Liver (tissue), 9 donors: ENCODE measurements around the gene STOX2. TPM values are rescaled to one million over a fixed set of nuclear protein-coding genes. Genes with fewer than 3 reads are reported as not detected.

ENCODE experiments used
- DNase-seq: peaks from one replicate; pipeline ENCODE4 v3.0.0-alpha.2; 2017; ENCODE audit warnings: low spot score
- H3K27ac ChIP-seq, 2 donors: one replicate each; pipeline ENCODE4 v1.7.0; 2013; ENCODE audit warnings: inconsistent platforms in 2 of 2, low read length in 2 of 2, control low read depth in 1 of 2, low read depth in 1 of 2, mild to moderate bottlenecking in 1 of 2
- H3K27me3 ChIP-seq, 4 donors: one replicate each; pipeline versions ENCODE4 v1.6.1 to v1.7.0; 2013; ENCODE audit warnings: low read length in 3 of 4, inconsistent platforms in 1 of 4, mild to moderate bottlenecking in 1 of 4, moderate library complexity in 1 of 4; ENCODE audit not compliant: control insufficient read depth in 4 of 4, insufficient read depth in 4 of 4
- H3K36me3 ChIP-seq, 4 donors: one replicate each; pipeline versions ENCODE4 v1.6.1 to v1.7.0; 2013; ENCODE audit warnings: low read length in 3 of 4, mild to moderate bottlenecking in 3 of 4, low read depth in 1 of 4, moderate library complexity in 1 of 4; ENCODE audit not compliant: control insufficient read depth in 4 of 4, insufficient read depth in 3 of 4
- H3K4me1 ChIP-seq, 4 donors: one replicate each; pipeline versions ENCODE4 v1.6.1 to v1.7.0; 2013; ENCODE audit warnings: low read length in 3 of 4, mild to moderate bottlenecking in 3 of 4, moderate library complexity in 1 of 4; ENCODE audit not compliant: control insufficient read depth in 4 of 4, insufficient read depth in 4 of 4
- H3K4me3 ChIP-seq, 3 donors: one replicate each; pipeline versions ENCODE4 v1.6.1 to v1.7.0; 2013; ENCODE audit warnings: low read length in 3 of 3, control low read depth in 1 of 3, low read depth in 1 of 3, mild to moderate bottlenecking in 1 of 3
- H3K9ac ChIP-seq, 2 donors: one replicate each; pipeline ENCODE4 v1.7.0; 2013; ENCODE audit warnings: low read length in 2 of 2, mild to moderate bottlenecking in 2 of 2, moderate library complexity in 2 of 2, control low read depth in 1 of 2, low read depth in 1 of 2
- H3K9me3 ChIP-seq, 4 donors: one replicate each; pipeline versions ENCODE4 v1.6.1 to v1.7.0; 2013; ENCODE audit warnings: low read length in 3 of 4; ENCODE audit not compliant: control insufficient read depth in 4 of 4
- EGR1 ChIP-seq, 2 donors: IDR thresholded peaks; 2 replicates each; pipeline ENCODE4 v1.6.1; 2016 to 2018; ENCODE audit warnings: antibody characterized with exemption in 2 of 2, low read depth in 2 of 2
- FOXA1 ChIP-seq: IDR thresholded peaks from 2 replicates; pipeline ENCODE4 v1.6.1; 2016; ENCODE audit warnings: antibody characterized with exemption
- FOXA2 ChIP-seq: IDR thresholded peaks from 2 replicates; pipeline ENCODE4 v1.6.1; 2016; ENCODE audit warnings: antibody characterized with exemption
- GABPA ChIP-seq, 2 donors: IDR thresholded peaks in 1 of 2; conservative IDR thresholded peaks in 1 of 2; 2 replicates each; pipeline ENCODE4 v1.6.1; 2016; ENCODE audit warnings: antibody characterized with exemption in 2 of 2, mild to moderate bottlenecking in 1 of 2, moderate library complexity in 1 of 2
- HNF4A ChIP-seq, 2 donors: conservative IDR thresholded peaks; 2 replicates each; pipeline ENCODE4 v1.6.1; 2016; ENCODE audit warnings: antibody characterized with exemption in 2 of 2, mild to moderate bottlenecking in 2 of 2
- HNF4G ChIP-seq: IDR thresholded peaks from 2 replicates; pipeline ENCODE4 v1.6.1; 2016; ENCODE audit warnings: antibody characterized with exemption
- JUND ChIP-seq, 2 donors: IDR thresholded peaks; 2 replicates each; pipeline ENCODE4 v1.6.1; 2016; ENCODE audit warnings: antibody characterized with exemption in 2 of 2
- NR2F2 ChIP-seq: IDR thresholded peaks from 2 replicates; pipeline ENCODE4 v1.6.1; 2016; ENCODE audit warnings: antibody characterized with exemption
- RAD21 ChIP-seq, 2 donors: IDR thresholded peaks; 2 replicates each; pipeline ENCODE4 v1.6.1; 2016; ENCODE audit warnings: antibody characterized with exemption in 2 of 2, mild to moderate bottlenecking in 2 of 2
- RXRA ChIP-seq, 2 donors: IDR thresholded peaks; 2 replicates each; pipeline ENCODE4 v1.6.1; 2017 to 2018; ENCODE audit warnings: antibody characterized with exemption in 2 of 2, mild to moderate bottlenecking in 1 of 2
- SP1 ChIP-seq: IDR thresholded peaks from 2 replicates; pipeline ENCODE4 v1.6.1; 2018; ENCODE audit warnings: antibody characterized with exemption, mild to moderate bottlenecking
- TAF1 ChIP-seq: conservative IDR thresholded peaks from 2 replicates; pipeline ENCODE4 v1.6.1; 2016; ENCODE audit warnings: antibody characterized with exemption, mild to moderate bottlenecking
- YY1 ChIP-seq: IDR thresholded peaks from 2 replicates; pipeline ENCODE4 v1.6.1; 2016; ENCODE audit warnings: antibody characterized with exemption, mild to moderate bottlenecking
- WGBS: extraction: QIAGEN DNeasy Blood & Tissue Kit; methylation state at CpG from one replicate; pipeline ENCODE4 v1.1.7; 2013; 5-methylcytosine and 5-hydroxymethylcytosine counted together
- polyA plus RNA-seq, 2 donors: library from polyadenylated mRNA; stranded (reverse) in 1 of 2; unstranded in 1 of 2; fragments of 200-250 nt in 1 of 2; fragments of >200 nt in 1 of 2; fragmentation: Nextera tagmentation in 1 of 2; extraction: Ambion mirVana in 1 of 2; gene quantifications; one replicate each; pipeline versions ENCODE4 v1.2.1 to v1.2.3, GENCODE V29; 2013 to 2015
- total RNA-seq, 2 donors: library from RNA; depleted of rRNA; stranded (reverse); fragments of >200 nt; gene quantifications; one replicate each; pipeline ENCODE4 v1.2.3, GENCODE V29; 2014
- TF ChIP-seq, protein P1 (sequence below): IDR thresholded peaks from 2 replicates; pipeline ENCODE4 v1.6.1; 2016; ENCODE audit warnings: antibody characterized with exemption
- TF ChIP-seq, protein P2 (sequence below): IDR thresholded peaks from 2 replicates; pipeline ENCODE4 v1.6.1; 2016; ENCODE audit warnings: antibody characterized with exemption, mild to moderate bottlenecking
- TF ChIP-seq, protein P3 (sequence below): IDR thresholded peaks from 2 replicates; pipeline ENCODE4 v1.6.1; 2016; ENCODE audit warnings: antibody characterized with exemption
- TF ChIP-seq, protein P4 (sequence below): IDR thresholded peaks from 2 replicates; pipeline ENCODE4 v1.6.1; 2016; ENCODE audit warnings: antibody characterized with exemption
- TF ChIP-seq, protein P5 (sequence below): fragments of 150-350 bp; IDR thresholded peaks from 2 replicates; pipeline ENCODE4 v1.5.1; 2017; ENCODE audit warnings: improper control_type of control experiment, low read depth, low read length; ENCODE audit not compliant: missing input control
- donor health status: healthy.
- donor health status: healthy.
- donor health status: healthy.
- donor health status: healthy.
- donor health status: healthy.

STOX2 gene
- total and polyA plus RNA-seq, 4 donors = 1.4 to 12.6 (median 1.6) TPM

DNA sequence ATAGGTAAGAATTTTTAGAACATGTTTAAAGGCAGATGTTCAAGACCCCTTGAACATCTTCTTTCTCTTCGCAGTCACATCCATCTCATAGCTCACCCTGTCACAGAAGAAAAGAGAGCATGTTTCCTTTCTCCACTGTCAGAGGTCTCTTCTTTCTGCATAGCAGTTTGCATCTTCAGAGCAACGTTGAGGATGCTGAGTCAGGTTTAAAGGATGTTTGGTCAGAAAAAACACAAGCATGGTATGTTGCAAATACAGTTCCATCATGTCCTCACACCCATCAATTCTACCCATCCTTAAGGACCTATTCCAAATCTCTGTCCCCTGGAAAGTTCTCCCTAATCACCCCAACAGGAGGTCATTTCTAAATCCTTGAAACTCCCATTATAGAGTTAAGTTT is 84.8 kb downstream of the STOX2 start:
- Histone ChIP-seq H3K36me3 (no peaks in the 10 kb centered on the region), H3K4me1 (no peaks in the 10 kb centered on the region), H3K9ac (no peak overlapping the region), H3K27me3 (no peaks in the 10 kb centered on the region), H3K27ac (no peak overlapping the region), H3K9me3 (no peaks in the 10 kb centered on the region), H3K4me3 (no peak overlapping the region)
- no peak for DNase-seq
- no peak for TF ChIP-seq NR2F2
- no peak for TF ChIP-seq HNF4A (conservative IDR thresholded peaks at IDR 0.05)
- TF ChIP-seq SP1 = no peak
- TF ChIP-seq, protein P1, sequence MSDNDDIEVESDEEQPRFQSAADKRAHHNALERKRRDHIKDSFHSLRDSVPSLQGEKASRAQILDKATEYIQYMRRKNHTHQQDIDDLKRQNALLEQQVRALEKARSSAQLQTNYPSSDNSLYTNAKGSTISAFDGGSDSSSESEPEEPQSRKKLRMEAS = no peak
- TF ChIP-seq RAD21 (IDR thresholded peaks at IDR 0.05) = no peak
- TF ChIP-seq FOXA1 = no peak
- no peak for TF ChIP-seq GABPA (IDR thresholded peaks at IDR 0.05 in 1 of 2, conservative IDR thresholded peaks at IDR 0.05 in 1 of 2)
- 74% methylated on average over 2 of the region's 2 CpGs for WGBS

DNA sequence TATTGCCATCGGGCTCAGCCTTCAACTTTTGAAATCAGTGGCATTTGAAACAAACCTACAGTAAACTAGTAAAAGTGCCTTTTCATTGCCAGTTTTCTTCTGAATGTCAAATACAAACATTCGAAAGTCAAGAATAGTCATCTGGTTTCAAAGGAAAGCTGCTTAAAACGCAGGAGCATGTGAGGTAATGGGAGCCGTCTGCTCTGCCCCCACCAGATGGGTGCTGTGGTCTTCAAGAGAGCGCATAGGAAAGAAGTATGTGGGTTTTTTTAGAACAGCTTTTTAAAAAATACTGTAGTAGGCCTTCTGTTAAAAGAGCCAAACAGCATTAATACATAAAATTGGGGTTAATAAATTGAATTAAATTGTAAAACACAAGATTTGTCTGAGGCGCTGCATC is 88.6 kb downstream of the STOX2 start:
- Histone ChIP-seq H3K36me3 (no peaks in the 10 kb centered on the region), H3K4me3 (no peak overlapping the region), H3K9ac (no peak overlapping the region), H3K27ac (no peak overlapping the region), H3K9me3 (no peaks in the 10 kb centered on the region), H3K27me3 (no peaks in the 10 kb centered on the region), H3K4me1 (no peaks in the 10 kb centered on the region)
- 94% methylated on average over 6 of the region's 6 CpGs for WGBS
- no peak for DNase-seq
- TF ChIP-seq JUND (IDR thresholded peaks at IDR 0.05) (no peak), EGR1 (IDR thresholded peaks at IDR 0.05; ENCODE audit: low read depth in 2 of 2) (no peak), RAD21 (IDR thresholded peaks at IDR 0.05) (no peak), HNF4G (no peak), SP1 (no peak), HNF4A (conservative IDR thresholded peaks at IDR 0.05) (no peak), TAF1 (no peak), RXRA (IDR thresholded peaks at IDR 0.05) (no peak), NR2F2 (no peak), FOXA1 (no peak), FOXA2 (no peak), YY1 (no peak)
- TF ChIP-seq, protein P2, sequence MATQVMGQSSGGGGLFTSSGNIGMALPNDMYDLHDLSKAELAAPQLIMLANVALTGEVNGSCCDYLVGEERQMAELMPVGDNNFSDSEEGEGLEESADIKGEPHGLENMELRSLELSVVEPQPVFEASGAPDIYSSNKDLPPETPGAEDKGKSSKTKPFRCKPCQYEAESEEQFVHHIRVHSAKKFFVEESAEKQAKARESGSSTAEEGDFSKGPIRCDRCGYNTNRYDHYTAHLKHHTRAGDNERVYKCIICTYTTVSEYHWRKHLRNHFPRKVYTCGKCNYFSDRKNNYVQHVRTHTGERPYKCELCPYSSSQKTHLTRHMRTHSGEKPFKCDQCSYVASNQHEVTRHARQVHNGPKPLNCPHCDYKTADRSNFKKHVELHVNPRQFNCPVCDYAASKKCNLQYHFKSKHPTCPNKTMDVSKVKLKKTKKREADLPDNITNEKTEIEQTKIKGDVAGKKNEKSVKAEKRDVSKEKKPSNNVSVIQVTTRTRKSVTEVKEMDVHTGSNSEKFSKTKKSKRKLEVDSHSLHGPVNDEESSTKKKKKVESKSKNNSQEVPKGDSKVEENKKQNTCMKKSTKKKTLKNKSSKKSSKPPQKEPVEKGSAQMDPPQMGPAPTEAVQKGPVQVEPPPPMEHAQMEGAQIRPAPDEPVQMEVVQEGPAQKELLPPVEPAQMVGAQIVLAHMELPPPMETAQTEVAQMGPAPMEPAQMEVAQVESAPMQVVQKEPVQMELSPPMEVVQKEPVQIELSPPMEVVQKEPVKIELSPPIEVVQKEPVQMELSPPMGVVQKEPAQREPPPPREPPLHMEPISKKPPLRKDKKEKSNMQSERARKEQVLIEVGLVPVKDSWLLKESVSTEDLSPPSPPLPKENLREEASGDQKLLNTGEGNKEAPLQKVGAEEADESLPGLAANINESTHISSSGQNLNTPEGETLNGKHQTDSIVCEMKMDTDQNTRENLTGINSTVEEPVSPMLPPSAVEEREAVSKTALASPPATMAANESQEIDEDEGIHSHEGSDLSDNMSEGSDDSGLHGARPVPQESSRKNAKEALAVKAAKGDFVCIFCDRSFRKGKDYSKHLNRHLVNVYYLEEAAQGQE = no peak
- TF ChIP-seq, protein P3, sequence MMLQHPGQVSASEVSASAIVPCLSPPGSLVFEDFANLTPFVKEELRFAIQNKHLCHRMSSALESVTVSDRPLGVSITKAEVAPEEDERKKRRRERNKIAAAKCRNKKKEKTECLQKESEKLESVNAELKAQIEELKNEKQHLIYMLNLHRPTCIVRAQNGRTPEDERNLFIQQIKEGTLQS = no peak

DNA sequence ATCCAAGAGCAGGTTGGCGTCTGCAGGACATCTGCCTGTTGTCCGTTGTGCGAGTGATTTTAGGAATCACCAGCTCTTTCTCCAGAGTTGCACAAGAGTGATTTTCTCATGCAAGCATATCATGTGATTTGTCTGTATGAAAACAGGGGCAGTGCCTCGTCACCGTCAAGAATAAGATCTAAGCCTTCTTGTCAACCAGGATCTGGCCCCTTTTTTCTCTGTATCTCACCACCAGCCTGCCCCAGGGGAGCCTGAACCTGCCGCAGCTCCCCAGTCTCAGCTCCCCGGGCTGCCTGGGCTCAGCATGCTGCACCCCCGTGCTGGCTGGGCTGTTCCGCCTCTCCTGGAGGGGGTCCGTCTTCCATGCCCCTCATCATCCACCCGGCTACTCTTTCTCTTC is 90.5 kb downstream of the STOX2 start:
- H3K36me3 ChIP-seq = no peaks in the 10 kb centered on the region
- no peak overlapping the region for H3K4me3 ChIP-seq
- no peaks in the 10 kb centered on the region for H3K27me3 ChIP-seq
- H3K9ac ChIP-seq = no peak overlapping the region
- 83% methylated on average over 11 of the region's 11 CpGs for WGBS
- TF ChIP-seq NR2F2 = no peak
- no peak for TF ChIP-seq RXRA (IDR thresholded peaks at IDR 0.05)
- no peak for TF ChIP-seq SP1
- TF ChIP-seq HNF4A (conservative IDR thresholded peaks at IDR 0.05) = no peak
- no peak for TF ChIP-seq TAF1
- TF ChIP-seq JUND (IDR thresholded peaks at IDR 0.05) = no peak
- TF ChIP-seq, protein P1 = no peak
- TF ChIP-seq RAD21 (IDR thresholded peaks at IDR 0.05) = no peak
- TF ChIP-seq, protein P3 = no peak
- no peak for TF ChIP-seq FOXA2
- no peak for TF ChIP-seq FOXA1
- TF ChIP-seq GABPA (IDR thresholded peaks at IDR 0.05 in 1 of 2, conservative IDR thresholded peaks at IDR 0.05 in 1 of 2) = no peak
- TF ChIP-seq, protein P4, sequence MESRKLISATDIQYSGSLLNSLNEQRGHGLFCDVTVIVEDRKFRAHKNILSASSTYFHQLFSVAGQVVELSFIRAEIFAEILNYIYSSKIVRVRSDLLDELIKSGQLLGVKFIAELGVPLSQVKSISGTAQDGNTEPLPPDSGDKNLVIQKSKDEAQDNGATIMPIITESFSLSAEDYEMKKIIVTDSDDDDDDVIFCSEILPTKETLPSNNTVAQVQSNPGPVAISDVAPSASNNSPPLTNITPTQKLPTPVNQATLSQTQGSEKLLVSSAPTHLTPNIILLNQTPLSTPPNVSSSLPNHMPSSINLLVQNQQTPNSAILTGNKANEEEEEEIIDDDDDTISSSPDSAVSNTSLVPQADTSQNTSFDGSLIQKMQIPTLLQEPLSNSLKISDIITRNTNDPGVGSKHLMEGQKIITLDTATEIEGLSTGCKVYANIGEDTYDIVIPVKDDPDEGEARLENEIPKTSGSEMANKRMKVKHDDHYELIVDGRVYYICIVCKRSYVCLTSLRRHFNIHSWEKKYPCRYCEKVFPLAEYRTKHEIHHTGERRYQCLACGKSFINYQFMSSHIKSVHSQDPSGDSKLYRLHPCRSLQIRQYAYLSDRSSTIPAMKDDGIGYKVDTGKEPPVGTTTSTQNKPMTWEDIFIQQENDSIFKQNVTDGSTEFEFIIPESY = no peak
- TF ChIP-seq, protein P5, sequence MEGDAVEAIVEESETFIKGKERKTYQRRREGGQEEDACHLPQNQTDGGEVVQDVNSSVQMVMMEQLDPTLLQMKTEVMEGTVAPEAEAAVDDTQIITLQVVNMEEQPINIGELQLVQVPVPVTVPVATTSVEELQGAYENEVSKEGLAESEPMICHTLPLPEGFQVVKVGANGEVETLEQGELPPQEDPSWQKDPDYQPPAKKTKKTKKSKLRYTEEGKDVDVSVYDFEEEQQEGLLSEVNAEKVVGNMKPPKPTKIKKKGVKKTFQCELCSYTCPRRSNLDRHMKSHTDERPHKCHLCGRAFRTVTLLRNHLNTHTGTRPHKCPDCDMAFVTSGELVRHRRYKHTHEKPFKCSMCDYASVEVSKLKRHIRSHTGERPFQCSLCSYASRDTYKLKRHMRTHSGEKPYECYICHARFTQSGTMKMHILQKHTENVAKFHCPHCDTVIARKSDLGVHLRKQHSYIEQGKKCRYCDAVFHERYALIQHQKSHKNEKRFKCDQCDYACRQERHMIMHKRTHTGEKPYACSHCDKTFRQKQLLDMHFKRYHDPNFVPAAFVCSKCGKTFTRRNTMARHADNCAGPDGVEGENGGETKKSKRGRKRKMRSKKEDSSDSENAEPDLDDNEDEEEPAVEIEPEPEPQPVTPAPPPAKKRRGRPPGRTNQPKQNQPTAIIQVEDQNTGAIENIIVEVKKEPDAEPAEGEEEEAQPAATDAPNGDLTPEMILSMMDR = no peak
- TF ChIP-seq YY1 = no peak
- no peak for DNase-seq
- no peaks in the 10 kb centered on the region for H3K9me3 ChIP-seq
- no peaks in the 10 kb centered on the region for H3K4me1 ChIP-seq
- H3K27ac ChIP-seq = no peak overlapping the region
